Dermis blood vessel endothelial cell (primary cell): ENCODE data around the gene AIMP1. TPM values are rescaled to one million over a fixed set of nuclear protein-coding genes. Genes with fewer than 3 reads are reported as not detected.
"Not testable (repeated sequence)": the region's sequence is repeated elsewhere in the genome, so short reads cannot be mapped to it uniquely, and the experiment has no call there.

Experiments used
- DNase-seq: peaks from one replicate; pipeline ENCODE4 v3.0.0; 2010
- total RNA-seq: library from RNA; depleted of rRNA; stranded (reverse); fragments of >200 nt; gene quantifications from 2 replicates; pipeline ENCODE4 v1.2.3, GENCODE V29; 2014

Gene AIMP1
- total RNA-seq, 1 donor from 2014 or later: 21.3 TPM

- no peak for DNase-seq
Measured at GRCh38 chr4:106312997-106313522, 3.3 kb upstream of the AIMP1 start.

- DNase-seq: no peak
Measured at GRCh38 chr4:106314960-106315359, 1.4 kb upstream of the AIMP1 start.

- peak; percentile 53 for DNase-seq
Measured at GRCh38 chr4:106315476-106315967, 828 bp upstream of the AIMP1 start.

- DNase-seq: no peak
Measured at GRCh38 chr4:106316773-106317409, 541 bp downstream of the AIMP1 start.

GRCh38 chr4:106317815-106318214, 1.5 kb downstream of the AIMP1 start:
- DNase-seq: no peak

GRCh38 chr4:106318511-106318910, 2.2 kb downstream of the AIMP1 start:
- DNase-seq: no peak

GRCh38 chr4:106320235-106320634, 3.9 kb downstream of the AIMP1 start:
- DNase-seq: no peak

GRCh38 chr4:106321168-106321567, 4.8 kb downstream of the AIMP1 start:
- DNase-seq: not testable (repeated sequence)

- not testable (repeated sequence) for DNase-seq
Measured at GRCh38 chr4:106321814-106322213, 5.5 kb downstream of the AIMP1 start.

- DNase-seq: no peak
Measured at GRCh38 chr4:106323119-106323518, 6.8 kb downstream of the AIMP1 start.

- no peak for DNase-seq
Measured at GRCh38 chr4:106325800-106326199, 9.4 kb downstream of the AIMP1 start.

- peak; percentile 68 for DNase-seq
Measured at GRCh38 chr4:106329041-106329618, 12.8 kb downstream of the AIMP1 start.

GRCh38 chr4:106333186-106333585, 16.8 kb downstream of the AIMP1 start:
- DNase-seq: peak; percentile 37

GRCh38 chr4:106334741-106335470, 18.6 kb downstream of the AIMP1 start:
- no peak for DNase-seq

GRCh38 chr4:106336618-106337017, 20.3 kb downstream of the AIMP1 start:
- no peak for DNase-seq

GRCh38 chr4:106337916-106338315, 21.6 kb downstream of the AIMP1 start:
- no peak for DNase-seq

- DNase-seq: no peak
Measured at GRCh38 chr4:106338671-106339070, 22.3 kb downstream of the AIMP1 start.

GRCh38 chr4:106339431-106339830, 23.1 kb downstream of the AIMP1 start:
- DNase-seq: no peak

- no peak for DNase-seq
Measured at GRCh38 chr4:106340774-106341173, 24.4 kb downstream of the AIMP1 start.

- no peak for DNase-seq
Measured at GRCh38 chr4:106343865-106344646, 27.7 kb downstream of the AIMP1 start.

- DNase-seq: no peak
Measured at GRCh38 chr4:106344647-106344970, 28.3 kb downstream of the AIMP1 start.

- DNase-seq: no peak
Measured at GRCh38 chr4:106347167-106347566, 30.8 kb downstream of the AIMP1 start.

- DNase-seq: no peak
Measured at GRCh38 chr4:106351016-106351415, 34.7 kb downstream of the AIMP1 start.
